ENCODE results near the gene DEAF1.

The DEAF1 gene

GRCh38 chr11:721247-721740, 26.3 kb upstream of the DEAF1 start:
- no peak for DNase-seq (ENCODE audit: low read depth)

- DNase-seq (ENCODE audit: low read depth), result no peak
These were observed 25.7 kb upstream of the DEAF1 start for GRCh38 chr11:720642-721246.

GRCh38 chr11:720017-720641, 25.1 kb upstream of the DEAF1 start:
- DNase-seq (ENCODE audit: low read depth), result no peak

GRCh38 chr11:719214-720016, 24.4 kb upstream of the DEAF1 start:
- no peak for DNase-seq (ENCODE audit: low read depth)

- no peak for DNase-seq (ENCODE audit: low read depth)
These were observed 19.4 kb upstream of the DEAF1 start for GRCh38 chr11:714436-714835.

GRCh38 chr11:709109-709997, 14.3 kb upstream of the DEAF1 start:
- no peak for DNase-seq (ENCODE audit: low read depth)

- DNase-seq (ENCODE audit: low read depth), result no peak
These were observed 13.5 kb upstream of the DEAF1 start for GRCh38 chr11:708511-708910.

GRCh38 chr11:707817-708420, 12.9 kb upstream of the DEAF1 start:
- DNase-seq (ENCODE audit: low read depth), result no peak

- DNase-seq (ENCODE audit: low read depth), result no peak
These were observed 12.2 kb upstream of the DEAF1 start for GRCh38 chr11:706957-707816.

GRCh38 chr11:706439-706956, 11.5 kb upstream of the DEAF1 start:
- DNase-seq (ENCODE audit: low read depth), result no peak

GRCh38 chr11:705646-706438, 10.8 kb upstream of the DEAF1 start, which contains the start of gene EPS8L2:
Gene EPS8L2, plus strand, starts transcription at chr11:706231. Its CDS starts 3,177 bp downstream, at chr11:709408.
- DNase-seq (ENCODE audit: low read depth), result no peak

GRCh38 chr11:704781-705645, 10.0 kb upstream of the DEAF1 start:
- no peak for DNase-seq (ENCODE audit: low read depth)

GRCh38 chr11:704228-704674, 9.2 kb upstream of the DEAF1 start:
- no peak for DNase-seq (ENCODE audit: low read depth)

GRCh38 chr11:703506-703905, 8.5 kb upstream of the DEAF1 start:
- no peak for DNase-seq (ENCODE audit: low read depth)

- DNase-seq (ENCODE audit: low read depth), result no peak
These were observed 7.7 kb upstream of the DEAF1 start for GRCh38 chr11:702462-703461.

GRCh38 chr11:701741-702461, 6.9 kb upstream of the DEAF1 start:
- DNase-seq (ENCODE audit: low read depth), result no peak

Measured in non-pigmented ciliary epithelial cell (primary cell).